Measurements from ENCODE around the gene LRRC19. TPM values are rescaled to one million over a fixed set of nuclear protein-coding genes. Genes with fewer than 3 reads are reported as not detected.

The LRRC19 gene
- total RNA-seq, result not detected
- long read RNA-seq, result 0 reads

- no peak for DNase-seq
- intact Hi-C loops (cut with DNase I), result no loop called here
- no peak for ATAC-seq (ENCODE audit: poor library complexity)
Measured at GRCh38 chr9:27005491-27005890, at the start of gene LRRC19. Gene LRRC19 (minus strand): TSS chr9:27005672. CDS start chr9:26999694, 5,978 bp downstream.

GRCh38 chr9:27054841-27055240, 49.4 kb upstream of the LRRC19 start:
- no peak for ATAC-seq (ENCODE audit: poor library complexity)
- intact Hi-C loops (cut with DNase I), result no loop called here
- DNase-seq, result no peak

GRCh38 chr9:27054125-27054524, 48.7 kb upstream of the LRRC19 start:
- intact Hi-C loops (cut with DNase I), result no loop called here
- ATAC-seq (ENCODE audit: poor library complexity), result no peak

GRCh38 chr9:27053369-27054022, 48.0 kb upstream of the LRRC19 start:
- no peak for DNase-seq
- intact Hi-C loops (cut with DNase I), result no loop called here
- ATAC-seq (ENCODE audit: poor library complexity), result peak; percentile 41

More at GRCh38 chr9:27054125-27054524, 48.7 kb upstream of the LRRC19 start:
- DNase-seq, result no peak

- DNase-seq (no peak), ATAC-seq (ENCODE audit: poor library complexity) (no peak)
- intact Hi-C loops (cut with DNase I), result no loop called here
Measured at GRCh38 chr9:27047136-27047535, 41.7 kb upstream of the LRRC19 start.

GRCh38 chr9:27043176-27043575, 37.7 kb upstream of the LRRC19 start:
- intact Hi-C loops (cut with DNase I), result no loop called here
- DNase-seq (no peak), ATAC-seq (ENCODE audit: poor library complexity) (no peak)

GRCh38 chr9:27042476-27042875, 37.0 kb upstream of the LRRC19 start:
- DNase-seq, result no peak
- no peak for ATAC-seq (ENCODE audit: poor library complexity)
- intact Hi-C loops (cut with DNase I), result no loop called here

GRCh38 chr9:27041746-27042145, 36.3 kb upstream of the LRRC19 start:
- intact Hi-C loops (cut with DNase I), result no loop called here
- ATAC-seq (ENCODE audit: poor library complexity), result no peak
- no peak for DNase-seq

- DNase-seq (no peak), ATAC-seq (ENCODE audit: poor library complexity) (no peak)
- intact Hi-C loops (cut with DNase I), result loop anchor here (10.0 kb wide), 1 partner anchor 157 kb away; no protein-coding TSS in a partner anchor
Measured at GRCh38 chr9:27037499-27037898, 32.0 kb upstream of the LRRC19 start.

GRCh38 chr9:27033815-27034403, 28.4 kb upstream of the LRRC19 start:
- intact Hi-C loops (cut with DNase I), result loop anchor here (5.0 to 10.0 kb wide), 2 partner anchors 161 to 243 kb away; no protein-coding TSS in a partner anchor
- DNase-seq, result no peak
- ATAC-seq (ENCODE audit: poor library complexity), result peak; percentile 72

GRCh38 chr9:27029186-27029585, 23.7 kb upstream of the LRRC19 start:
- intact Hi-C loops (cut with DNase I), result no loop called here

GRCh38 chr9:27022920-27023319, 17.4 kb upstream of the LRRC19 start:
- ATAC-seq (ENCODE audit: poor library complexity), result no peak
- intact Hi-C loops (cut with DNase I), result no loop called here
- no peak for DNase-seq

More at GRCh38 chr9:27029186-27029585, 23.7 kb upstream of the LRRC19 start:
- no peak for DNase-seq
- ATAC-seq (ENCODE audit: poor library complexity), result no peak

- no peak for ATAC-seq (ENCODE audit: poor library complexity)
- no peak for DNase-seq
- intact Hi-C loops (cut with DNase I), result no loop called here
Measured at GRCh38 chr9:27019589-27019988, 14.1 kb upstream of the LRRC19 start.

- no peak for DNase-seq
- ATAC-seq (ENCODE audit: poor library complexity), result no peak
- intact Hi-C loops (cut with DNase I), result no loop called here
Measured at GRCh38 chr9:27003426-27004077, 1.9 kb downstream of the LRRC19 start.

GRCh38 chr9:26995810-26996209, 9.7 kb downstream of the LRRC19 start:
- no peak for ATAC-seq (ENCODE audit: poor library complexity)
- intact Hi-C loops (cut with DNase I), result no loop called here
- DNase-seq, result no peak

- no peak for DNase-seq
- no peak for ATAC-seq (ENCODE audit: poor library complexity)
- intact Hi-C loops (cut with DNase I), result no loop called here
Measured at GRCh38 chr9:26983340-26983739, 22.1 kb downstream of the LRRC19 start.

- intact Hi-C loops (cut with DNase I), result loop anchor here (5.0 kb wide), 1 partner anchor 229 kb away; no protein-coding TSS in a partner anchor
- ATAC-seq (ENCODE audit: poor library complexity) (peak; percentile 52), DNase-seq (no peak)
Measured at GRCh38 chr9:26975728-26976707, 29.5 kb downstream of the LRRC19 start.

GRCh38 chr9:26974927-26975326, 30.5 kb downstream of the LRRC19 start:
- ATAC-seq (ENCODE audit: poor library complexity) (no peak), DNase-seq (no peak)
- intact Hi-C loops (cut with DNase I), result loop anchor here (5.0 kb wide), 1 partner anchor 228 kb away; no protein-coding TSS in a partner anchor

- no peak for DNase-seq
- intact Hi-C loops (cut with DNase I), result no loop called here
- no peak for ATAC-seq (ENCODE audit: poor library complexity)
Measured at GRCh38 chr9:26973989-26974388, 31.5 kb downstream of the LRRC19 start.

Measured in Right ventricle myocardium superior (tissue), 1 donor.